ENCODE data around the gene DSPP.
"Not testable (repeated sequence)": the region's sequence is repeated elsewhere in the genome, so short reads cannot be mapped to it uniquely, and the experiment has no call there.

DSPP gene

GRCh38 chr4:87567191-87567590 is 41.1 kb upstream of the DSPP start:
- H3K4me1 ChIP-seq (ENCODE audit: control insufficient read depth, insufficient read depth, low read length): no peaks in the 10 kb centered on the region
- POLR2A ChIA-PET: no interaction called here
- H3K27ac ChIP-seq (ENCODE audit: extremely low read depth, low read depth, low read length): no peak overlapping the region
- no peaks in the 10 kb centered on the region for H3K36me3 ChIP-seq (ENCODE audit: control insufficient read depth in 2 of 2, insufficient read depth in 1 of 2, low read length in 2 of 2)
- no peak overlapping the region for H3K4me3 ChIP-seq (ENCODE audit: low read depth, low read length)
- no peaks in the 10 kb centered on the region for H3K9me3 ChIP-seq (ENCODE audit: control insufficient read depth, insufficient read depth, low read depth, low read length)
- TF ChIP-seq ZNF596 (tag by site-specific recombination; IDR thresholded peaks at IDR 0.05) (no peak), ZNF426 (tag by site-specific recombination; IDR thresholded peaks at IDR 0.05) (no peak), ZBTB17 (tag by site-specific recombination; IDR thresholded peaks at IDR 0.05) (no peak), KLF1 (tag by site-specific recombination; IDR thresholded peaks at IDR 0.05) (no peak), ZNF302 (tag by site-specific recombination; IDR thresholded peaks at IDR 0.05; ENCODE audit: low read depth) (no peak), ZNF24 (tag by site-specific recombination; IDR thresholded peaks at IDR 0.05) (no peak), WT1 (tag by site-specific recombination; IDR thresholded peaks at IDR 0.05) (no peak), KLF10 (tag by site-specific recombination; IDR thresholded peaks at IDR 0.05) (no peak), GLIS1 (tag by site-specific recombination; IDR thresholded peaks at IDR 0.05) (no peak), CTCF (tag by site-specific recombination; IDR thresholded peaks at IDR 0.05) (no peak), ZIC2 (tag by site-specific recombination; IDR thresholded peaks at IDR 0.05) (no peak)
- CTCF ChIA-PET: no interaction called here

GRCh38 chr4:87570290-87570805 is 38.0 kb upstream of the DSPP start:
- H3K27ac ChIP-seq (ENCODE audit: extremely low read depth, low read depth, low read length): no peak overlapping the region
- H3K4me3 ChIP-seq (ENCODE audit: low read depth, low read length): no peak overlapping the region
- POLR2A ChIA-PET: no interaction called here
- no peaks in the 10 kb centered on the region for H3K4me1 ChIP-seq (ENCODE audit: control insufficient read depth, insufficient read depth, low read length)
- no peaks in the 10 kb centered on the region for H3K36me3 ChIP-seq (ENCODE audit: control insufficient read depth in 2 of 2, insufficient read depth in 1 of 2, low read length in 2 of 2)
- no peak for TF ChIP-seq KLF9 (tag by site-specific recombination; IDR thresholded peaks at IDR 0.05; ENCODE audit: low read depth)
- TF ChIP-seq OVOL3 (tag by site-specific recombination; IDR thresholded peaks at IDR 0.05): no peak
- no peak for TF ChIP-seq EGR2 (tag by site-specific recombination; IDR thresholded peaks at IDR 0.05; ENCODE audit: low read depth)
- H3K9me3 ChIP-seq (ENCODE audit: control insufficient read depth, insufficient read depth, low read depth, low read length): no peaks in the 10 kb centered on the region
- CTCF ChIA-PET: no interaction called here

DNA sequence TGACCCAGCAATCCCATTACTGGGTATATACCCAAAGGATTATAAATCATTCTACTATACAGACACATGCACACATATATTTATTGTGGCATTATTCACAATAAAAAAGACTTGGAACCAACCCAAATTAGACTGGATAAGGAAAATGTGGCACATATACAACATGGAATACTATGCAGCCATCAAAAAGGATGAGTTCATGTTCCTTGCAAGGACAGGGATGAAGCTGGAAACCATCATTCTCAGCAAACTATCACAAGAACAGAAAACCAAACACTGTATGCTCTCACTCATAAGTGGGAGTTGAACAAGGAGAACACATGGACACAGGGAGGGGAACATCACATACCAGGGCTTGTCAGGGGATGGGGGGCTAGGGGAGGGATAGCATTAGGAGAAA is 34.0 kb upstream of the DSPP start:
- H3K27ac ChIP-seq (ENCODE audit: extremely low read depth, low read depth, low read length); H3K4me3 ChIP-seq (ENCODE audit: low read depth, low read length); H3K4me1 ChIP-seq (ENCODE audit: control insufficient read depth, insufficient read depth, low read length); CTCF ChIA-PET; H3K9me3 ChIP-seq (ENCODE audit: control insufficient read depth, insufficient read depth, low read depth, low read length); H3K36me3 ChIP-seq (ENCODE audit: control insufficient read depth in 2 of 2, insufficient read depth in 1 of 2, low read length in 2 of 2); POLR2A ChIA-PET: not testable (repeated sequence)
- TF ChIP-seq ZNF580 (tag by site-specific recombination; IDR thresholded peaks at IDR 0.05): peak; percentile 71
- TF ChIP-seq ZNF146 (tag by site-specific recombination; IDR thresholded peaks at IDR 0.05): peak; percentile 96
- TF ChIP-seq, protein P1, sequence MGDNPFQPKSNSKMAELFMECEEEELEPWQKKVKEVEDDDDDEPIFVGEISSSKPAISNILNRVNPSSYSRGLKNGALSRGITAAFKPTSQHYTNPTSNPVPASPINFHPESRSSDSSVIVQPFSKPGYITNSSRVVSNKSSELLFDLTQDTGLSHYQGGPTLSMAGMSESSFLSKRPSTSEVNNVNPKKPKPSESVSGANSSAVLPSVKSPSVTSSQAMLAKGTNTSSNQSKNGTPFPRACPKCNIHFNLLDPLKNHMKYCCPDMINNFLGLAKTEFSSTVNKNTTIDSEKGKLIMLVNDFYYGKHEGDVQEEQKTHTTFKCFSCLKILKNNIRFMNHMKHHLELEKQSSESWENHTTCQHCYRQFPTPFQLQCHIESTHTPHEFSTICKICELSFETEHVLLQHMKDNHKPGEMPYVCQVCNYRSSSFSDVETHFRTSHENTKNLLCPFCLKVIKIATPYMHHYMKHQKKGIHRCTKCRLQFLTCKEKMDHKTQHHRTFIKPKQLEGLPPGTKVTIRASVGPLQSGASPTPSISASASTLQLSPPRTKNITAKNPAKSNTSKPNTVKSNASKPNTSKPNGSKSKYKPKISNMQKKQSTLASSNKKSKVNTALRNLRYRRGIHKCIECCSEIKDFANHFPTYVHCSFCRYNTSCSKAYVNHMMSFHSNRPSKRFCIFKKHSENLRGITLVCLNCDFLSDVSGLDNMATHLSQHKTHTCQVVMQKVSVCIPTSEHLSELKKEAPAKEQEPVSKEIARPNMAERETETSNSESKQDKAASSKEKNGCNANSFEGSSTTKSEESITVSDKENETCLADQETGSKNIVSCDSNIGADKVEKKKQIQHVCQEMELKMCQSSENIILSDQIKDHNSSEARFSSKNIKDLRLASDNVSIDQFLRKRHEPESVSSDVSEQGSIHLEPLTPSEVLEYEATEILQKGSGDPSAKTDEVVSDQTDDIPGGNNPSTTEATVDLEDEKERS (tag by site-specific recombination; IDR thresholded peaks at IDR 0.05): peak; percentile 85; the same call in 1 of the 2 replicates
